ENCODE measurements around the gene NPTN. TPM values are rescaled to one million over a fixed set of nuclear protein-coding genes. Genes with fewer than 3 reads are reported as not detected.

The NPTN gene
- total RNA-seq, 2 donors from 2014 or later: 186 to 225 TPM

- no peak for TF ChIP-seq CTCF (IDR thresholded peaks at IDR 0.05)
- Histone ChIP-seq H3K27me3 (no peaks in the 10 kb centered on the region), H3K9me3 (no peaks in the 10 kb centered on the region), H3K27ac (no peak overlapping the region), H3K4me3 (no peak overlapping the region), H3K36me3 (no peaks in the 10 kb centered on the region), H3K4me1 (no peaks in the 10 kb centered on the region)
- no peak for DNase-seq (ENCODE audit: low spot score)
Observed at GRCh38 chr15:73530649-73531048, 102.5 kb downstream of the NPTN start.

- H3K9me3 ChIP-seq: no peaks in the 10 kb centered on the region
- TF ChIP-seq CTCF (IDR thresholded peaks at IDR 0.05): no peak
- H3K27ac ChIP-seq: no peak overlapping the region
- no peaks in the 10 kb centered on the region for H3K36me3 ChIP-seq
- no peaks in the 10 kb centered on the region for H3K4me1 ChIP-seq
- no peak for DNase-seq (ENCODE audit: low spot score)
- no peak overlapping the region for H3K4me3 ChIP-seq
- no peaks in the 10 kb centered on the region for H3K27me3 ChIP-seq
Observed at GRCh38 chr15:73527598-73527997, 105.6 kb downstream of the NPTN start.

- H3K4me3 ChIP-seq: no peak overlapping the region
- H3K9me3 ChIP-seq: no peaks in the 10 kb centered on the region
- no peak overlapping the region for H3K27ac ChIP-seq
- H3K36me3 ChIP-seq: no peaks in the 10 kb centered on the region
- no peak for TF ChIP-seq CTCF (IDR thresholded peaks at IDR 0.05)
- no peaks in the 10 kb centered on the region for H3K4me1 ChIP-seq
- no peak for DNase-seq (ENCODE audit: low spot score)
- no peaks in the 10 kb centered on the region for H3K27me3 ChIP-seq
Observed at GRCh38 chr15:73524919-73525318, 108.3 kb downstream of the NPTN start.

GRCh38 chr15:73522011-73522410 lies 111.2 kb downstream of the NPTN start:
- Histone ChIP-seq H3K9me3 (no peaks in the 10 kb centered on the region), H3K27ac (no peak overlapping the region), H3K4me3 (no peak overlapping the region), H3K4me1 (peaks cover 0 to 7% of the 10 kb centered on the region in 2 donors), H3K27me3 (no peaks in the 10 kb centered on the region), H3K36me3 (no peaks in the 10 kb centered on the region)
- TF ChIP-seq CTCF (IDR thresholded peaks at IDR 0.05): no peak
- DNase-seq (ENCODE audit: low spot score): no peak

GRCh38 chr15:73518876-73519733 lies 114.1 kb downstream of the NPTN start:
- H3K27ac ChIP-seq: peak overlapping the region; percentile 33 to 75

More at GRCh38 chr15:73518876-73519733, 114.1 kb downstream of the NPTN start:
- H3K27me3 ChIP-seq: no peaks in the 10 kb centered on the region
- no peak overlapping the region for H3K4me3 ChIP-seq
- H3K36me3 ChIP-seq: no peaks in the 10 kb centered on the region
- DNase-seq (ENCODE audit: low spot score): no peak
- no peak for TF ChIP-seq CTCF (IDR thresholded peaks at IDR 0.05)
- peaks cover 0 to 7% of the 10 kb centered on the region in 2 donors for H3K4me1 ChIP-seq
- H3K9me3 ChIP-seq: no peaks in the 10 kb centered on the region
